VCaP (cell line): Measurements from ENCODE around the gene DRGX.
A peak's percentile ranks its signal among the peaks of the same experiment; 100 is the strongest.

Experiments
- H3K27ac ChIP-seq: fragments of 450-650 bp; 2 replicates; pipeline ENCODE4 v1.5.1; 2017
- TF ChIP-seq, protein P1 (sequence below): fragments of 450-650 bp; conservative IDR thresholded peaks from 2 replicates; pipeline ENCODE4 v1.5.1; 2017; ENCODE audit warnings: mild to moderate bottlenecking, moderate library complexity

DRGX gene

DNA sequence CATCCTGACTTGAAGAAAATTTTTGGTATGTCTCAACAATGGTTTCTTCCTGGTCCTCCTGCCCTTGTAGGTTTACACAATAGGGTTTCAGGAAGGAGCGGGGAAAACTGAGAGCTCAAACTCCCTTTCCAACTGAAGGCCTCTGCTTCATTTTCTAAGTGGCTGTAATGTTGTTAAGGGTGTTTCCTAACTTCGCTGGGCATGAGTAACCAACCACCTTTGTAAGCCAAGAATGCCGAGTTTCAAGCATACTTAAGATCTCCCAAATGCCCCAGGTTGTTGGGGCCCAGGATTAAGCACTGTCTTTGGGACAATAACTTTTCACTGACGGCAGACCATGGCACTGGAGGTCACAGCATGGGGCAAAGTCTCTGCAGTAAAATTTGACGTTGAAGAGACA is 33.6 kb upstream of the DRGX start:
- no peak overlapping the region for H3K27ac ChIP-seq
- TF ChIP-seq, protein P1, sequence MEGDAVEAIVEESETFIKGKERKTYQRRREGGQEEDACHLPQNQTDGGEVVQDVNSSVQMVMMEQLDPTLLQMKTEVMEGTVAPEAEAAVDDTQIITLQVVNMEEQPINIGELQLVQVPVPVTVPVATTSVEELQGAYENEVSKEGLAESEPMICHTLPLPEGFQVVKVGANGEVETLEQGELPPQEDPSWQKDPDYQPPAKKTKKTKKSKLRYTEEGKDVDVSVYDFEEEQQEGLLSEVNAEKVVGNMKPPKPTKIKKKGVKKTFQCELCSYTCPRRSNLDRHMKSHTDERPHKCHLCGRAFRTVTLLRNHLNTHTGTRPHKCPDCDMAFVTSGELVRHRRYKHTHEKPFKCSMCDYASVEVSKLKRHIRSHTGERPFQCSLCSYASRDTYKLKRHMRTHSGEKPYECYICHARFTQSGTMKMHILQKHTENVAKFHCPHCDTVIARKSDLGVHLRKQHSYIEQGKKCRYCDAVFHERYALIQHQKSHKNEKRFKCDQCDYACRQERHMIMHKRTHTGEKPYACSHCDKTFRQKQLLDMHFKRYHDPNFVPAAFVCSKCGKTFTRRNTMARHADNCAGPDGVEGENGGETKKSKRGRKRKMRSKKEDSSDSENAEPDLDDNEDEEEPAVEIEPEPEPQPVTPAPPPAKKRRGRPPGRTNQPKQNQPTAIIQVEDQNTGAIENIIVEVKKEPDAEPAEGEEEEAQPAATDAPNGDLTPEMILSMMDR: no peak

DNA sequence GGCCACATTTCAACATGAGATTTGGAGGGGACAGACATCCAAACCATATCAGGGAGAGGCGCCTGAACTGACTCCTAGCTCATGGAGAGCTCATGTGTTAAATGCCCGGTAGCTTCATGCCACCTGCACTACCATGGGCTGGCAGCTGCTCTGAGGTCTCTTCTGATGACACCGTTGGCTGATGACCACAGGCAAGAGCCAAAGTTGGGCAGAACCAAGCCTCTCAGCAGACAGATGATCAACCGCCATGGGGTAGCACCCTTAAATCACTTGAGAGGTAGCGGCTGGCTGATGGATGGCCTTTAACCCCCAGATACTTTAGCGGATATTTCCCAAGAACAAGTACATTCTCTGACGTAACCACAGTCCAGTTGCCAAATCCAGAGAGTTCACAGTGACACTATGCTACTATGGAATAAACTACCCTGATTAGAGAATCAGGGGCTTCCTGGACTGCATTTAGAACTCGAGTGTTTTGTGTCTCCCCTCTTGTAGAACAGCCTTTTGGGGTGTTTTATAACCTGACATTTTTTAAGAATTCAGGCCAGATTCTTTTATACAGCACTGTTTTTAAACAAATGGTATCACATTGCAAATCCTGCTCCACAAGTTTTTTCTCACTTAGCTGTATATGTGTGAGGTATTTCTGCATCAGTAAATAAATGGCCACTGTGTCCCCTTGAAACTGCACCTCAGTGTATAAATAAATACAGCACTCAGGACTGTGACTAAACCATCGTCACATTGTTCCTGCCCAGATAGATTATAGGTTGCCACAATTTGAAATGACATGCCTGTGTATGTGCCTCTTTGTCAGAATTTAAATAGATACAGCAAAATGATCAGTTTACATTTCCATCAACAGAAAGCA is 30.8 kb upstream of the DRGX start:
- 0 out of 2 replicates have a peak overlapping the region, but pooled peaks have one; percentile 10 for H3K27ac ChIP-seq
- TF ChIP-seq, protein P1: no peak

DNA sequence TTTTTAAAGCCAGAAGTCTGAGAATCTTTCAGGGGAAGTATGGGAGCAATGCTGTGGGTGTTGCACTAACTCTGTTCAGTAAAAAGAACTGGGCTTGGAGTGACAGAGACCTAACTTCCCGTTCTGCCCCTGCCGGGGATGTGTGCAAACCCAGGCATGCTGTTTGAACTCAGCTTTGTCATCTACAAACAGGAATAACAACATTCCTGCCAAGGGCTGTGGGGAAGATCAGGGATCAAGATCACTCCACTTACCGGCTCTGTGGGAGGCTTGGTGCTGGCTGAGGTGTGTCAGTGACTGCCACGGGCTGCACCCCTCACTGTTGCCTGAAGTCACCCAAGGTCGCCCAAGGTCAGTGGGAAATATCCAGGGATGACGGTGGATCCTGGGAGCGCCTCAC is 23.1 kb upstream of the DRGX start:
- TF ChIP-seq, protein P1: no peak

DNA sequence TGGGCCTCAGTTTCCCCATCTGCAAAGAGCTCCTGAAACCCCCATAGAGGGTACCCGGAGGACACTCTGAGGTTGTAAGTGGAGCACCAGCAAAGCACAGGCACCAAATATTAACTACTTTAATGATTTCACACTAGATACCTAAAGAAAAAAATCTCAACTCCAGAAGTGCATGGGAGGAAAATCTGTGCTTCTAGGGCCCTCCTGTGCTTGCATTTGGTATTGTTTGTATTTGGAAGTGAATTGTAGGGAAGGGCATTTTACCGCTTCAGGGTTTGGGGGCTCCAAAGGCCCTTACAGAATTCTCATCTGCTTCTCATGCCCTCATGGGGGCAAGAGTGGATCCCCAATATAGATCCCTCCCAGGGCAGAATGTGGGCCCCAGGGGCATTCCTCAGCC is 22.4 kb upstream of the DRGX start:
- H3K27ac ChIP-seq: peak overlapping the region; percentile 75
- TF ChIP-seq, protein P1: no peak

More for the DNA sequence above, 23.1 kb upstream of the DRGX start:
- H3K27ac ChIP-seq: peak overlapping the region; percentile 75

DNA sequence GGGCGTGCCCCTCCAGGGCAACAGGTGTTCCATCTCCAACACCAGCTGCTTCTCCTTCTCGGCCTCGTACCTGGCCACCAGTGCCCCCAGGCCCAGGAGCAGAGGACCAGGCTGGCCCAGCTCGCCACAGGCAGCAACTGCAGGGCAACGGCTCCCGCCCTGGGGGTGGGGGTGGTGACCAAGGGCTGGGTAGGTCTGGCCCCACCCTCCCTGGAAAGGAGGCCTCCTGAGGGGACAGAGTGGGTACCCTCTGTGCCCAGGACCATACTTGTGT is 22.1 kb upstream of the DRGX start:
- TF ChIP-seq, protein P1: no peak
- H3K27ac ChIP-seq: peak overlapping the region; percentile 75; the same call in 1 of the 2 replicates

DNA sequence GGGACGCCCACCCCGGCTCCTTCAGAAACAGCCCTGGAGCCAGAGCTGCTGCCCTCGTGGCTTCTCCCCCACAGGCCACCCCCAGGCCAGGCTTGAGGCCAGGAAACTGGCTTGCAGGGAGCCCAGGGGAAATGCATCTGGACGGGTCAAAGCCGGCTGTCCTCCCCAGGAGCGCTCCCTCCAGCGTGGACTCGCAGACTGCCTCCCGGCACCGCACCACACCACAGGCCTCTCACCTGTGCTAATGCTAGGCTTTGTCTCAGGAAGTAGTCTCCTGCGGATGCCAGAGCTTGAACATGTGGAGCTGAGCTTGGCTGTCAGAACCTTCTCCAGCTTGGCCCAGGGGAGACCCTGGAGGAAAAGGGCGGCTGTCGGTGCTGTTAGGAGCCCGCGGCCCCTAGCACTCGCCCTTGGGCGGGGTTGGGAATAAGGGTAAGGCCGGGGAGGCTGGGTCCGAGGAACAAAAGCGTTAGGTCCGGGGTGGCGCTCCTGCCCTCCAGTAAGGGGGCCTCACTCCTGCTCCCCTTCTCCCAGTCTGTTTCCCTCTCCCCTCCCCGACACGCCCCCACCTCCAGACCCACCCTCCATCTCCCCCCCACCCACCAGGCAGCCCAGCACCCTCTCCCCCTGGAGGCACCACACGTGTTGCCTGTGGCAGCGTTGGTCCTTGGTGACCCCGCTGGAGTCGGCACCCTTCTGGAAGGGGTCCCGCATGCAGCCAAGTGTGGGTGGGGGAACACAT is 21.6 kb upstream of the DRGX start:
- H3K27ac ChIP-seq: peak overlapping the region; percentile 75; the same call in 1 of the 2 replicates
- TF ChIP-seq, protein P1: no peak

DNA sequence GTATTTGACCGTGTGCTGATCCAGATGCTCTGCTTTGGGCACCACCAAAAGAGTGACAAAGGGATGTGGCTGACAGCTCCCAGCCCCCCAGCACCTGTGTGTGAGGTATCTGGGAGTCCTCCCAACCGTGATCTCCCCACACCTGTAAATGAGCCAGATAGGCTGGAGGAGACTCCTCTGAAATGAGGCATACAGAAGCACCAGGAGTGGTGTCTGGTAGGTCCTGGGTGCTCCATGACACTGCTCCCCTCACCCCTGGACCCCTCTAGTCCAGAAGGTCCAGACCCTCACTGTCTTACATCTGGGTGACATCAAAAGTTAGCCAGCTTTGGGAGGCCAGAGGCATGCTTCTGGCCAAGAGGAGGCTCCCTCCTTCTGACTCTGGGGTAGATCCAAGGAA is 20.0 kb upstream of the DRGX start:
- TF ChIP-seq, protein P1: no peak
- H3K27ac ChIP-seq: no peak overlapping the region
